PC-3 (cell line): ENCODE measurements around the gene CALR3. TPM values are rescaled to one million over a fixed set of nuclear protein-coding genes. Genes with fewer than 3 reads are reported as not detected.

Experiments
- ATAC-seq: fragments of 200-7000 bp; cut with Tn5 transposase; 2 replicates; pipeline ENCODE4 v1.9.1; 2020; ENCODE audit warnings: mild to moderate bottlenecking, moderate library complexity
- BruUV-seq: library from RNA; stranded (reverse); fragments of 400-500 nt; replicated peaks from 2 replicates; lab custom pipeline; 2021; lab: Mats Ljungman, UMichigan
- CTCF ChIA-PET: fragments of 300-600 bp; sonication (Branson Sonifier 250); formaldehyde crosslinking; loops from one replicate; lab custom pipeline; 2022; ENCODE audit warnings: antibody characterized with exemption; lab: Charles Lee
- POLR2A ChIA-PET: fragments of 300-600 bp; sonication (Branson Sonifier 250); formaldehyde crosslinking; loops from one replicate; lab custom pipeline; 2022; ENCODE audit warnings: antibody characterized with exemption; ENCODE audit not compliant: unreplicated experiment; lab: Charles Lee
- DNase-seq: peaks from one replicate; pipeline ENCODE4 v3.0.0-alpha.2; 2015
- H2AFZ ChIP-seq: fragments of 300-600 bp; sonication (generic); 2 replicates; pipeline ENCODE4 v1.6.0; 2016; ENCODE audit warnings: antibody characterized with exemption, low read length
- H3F3A ChIP-seq: fragments of 300-600 bp; sonication (generic); one replicate; pipeline ENCODE4 v1.6.0; 2017; ENCODE audit warnings: antibody characterized with exemption, low read length, control low read depth, mild to moderate bottlenecking; ENCODE audit not compliant: unreplicated experiment
- H3K27ac ChIP-seq: fragments of 300-600 bp; sonication (generic); 2 replicates; pipeline ENCODE4 v1.5.1; 2016; ENCODE audit warnings: mild to moderate bottlenecking, low read length
- H3K27me3 ChIP-seq: fragments of 300-600 bp; sonication (generic); 2 replicates; pipeline ENCODE4 v1.6.1; 2016; ENCODE audit warnings: low read length, mixed read lengths
- H3K36me3 ChIP-seq: fragments of 300-600 bp; sonication (generic); 2 replicates; pipeline ENCODE4 v1.6.1; 2016; ENCODE audit warnings: low read depth, mixed run types, low read length, mixed read lengths
- H3K4me1 ChIP-seq: fragments of 300-600 bp; sonication (generic); 2 replicates; pipeline ENCODE4 v1.5.1; 2016; ENCODE audit warnings: low read length; ENCODE audit not compliant: insufficient read depth
- H3K4me2 ChIP-seq: fragments of 300-600 bp; sonication (generic); 2 replicates; pipeline ENCODE4 v1.6.0; 2016; ENCODE audit warnings: low read length
- H3K4me3 ChIP-seq: fragments of 300-600 bp; sonication (generic); 2 replicates; pipeline ENCODE4 v1.5.1; 2016; ENCODE audit warnings: mild to moderate bottlenecking, low read length, mixed read lengths
- H3K79me2 ChIP-seq: fragments of 300-600 bp; sonication (generic); 2 replicates; pipeline ENCODE4 v1.6.1; 2017; ENCODE audit warnings: low read length, mixed read lengths
- H3K9ac ChIP-seq: fragments of 300-600 bp; sonication (generic); 2 replicates; pipeline ENCODE4 v1.6.0; 2016; ENCODE audit warnings: mild to moderate bottlenecking, low read length
- H3K9me2 ChIP-seq: fragments of 300-600 bp; sonication (generic); replicated peaks from 2 replicates; pipeline ENCODE4 v1.6.1; 2016; ENCODE audit warnings: mixed run types, low read length, mixed read lengths
- H3K9me3 ChIP-seq: fragments of 300-600 bp; sonication (generic); 2 replicates; pipeline ENCODE4 v1.6.1; 2016; ENCODE audit warnings: low read length, mixed read lengths
- H4K20me1 ChIP-seq: fragments of 300-600 bp; sonication (generic); 2 replicates; pipeline ENCODE4 v1.6.1; 2016; ENCODE audit warnings: low read length, mixed read lengths
- CTCF ChIP-seq: fragments of 300-600 bp; sonication (generic); conservative IDR thresholded peaks from 2 replicates; pipeline ENCODE4 v1.5.1; 2017; ENCODE audit warnings: antibody characterized with exemption, low read depth, mild to moderate bottlenecking, low read length
- EZH2 ChIP-seq: fragments of 300-600 bp; sonication (generic); IDR thresholded peaks from one replicate; pipeline ENCODE4 v1.6.1; 2017; ENCODE audit warnings: antibody characterized with exemption, mild to moderate bottlenecking, low read length; ENCODE audit not compliant: unreplicated experiment
- EZH2phosphoT487 ChIP-seq: fragments of 300-600 bp; sonication (generic); IDR thresholded peaks from 2 replicates; pipeline ENCODE4 v1.6.1; 2018; ENCODE audit warnings: mild to moderate bottlenecking, antibody characterized with exemption, low read length, borderline replicate concordance
- intact Hi-C: fragments of 100-400 bp; cut with micrococcal nuclease; formaldehyde crosslinking; loops from 2 replicates; pipeline ENCODE4 v1.9.0; 2023
- total RNA-seq: library from RNA; depleted of rRNA; stranded (reverse); fragments of >200 nt; gene quantifications from 2 replicates; pipeline ENCODE4 v1.2.3, GENCODE V29; 2014

The CALR3 gene
- total RNA-seq, 1 experiment from 2014 or later, result 0.47 TPM

GRCh38 chr19:16436780-16437332 is 59.1 kb downstream of the CALR3 start:
- Histone ChIP-seq H3K9me2 (no peaks in the 10 kb centered on the region), H3F3A (no peaks in the 10 kb centered on the region), H3K36me3 (peaks cover 25% of the 10 kb centered on the region), H3K4me3 (no peak overlapping the region), H3K9ac (no peak overlapping the region), H2AFZ (no peak overlapping the region), H3K4me2 (no peak overlapping the region), H3K9me3 (no peaks in the 10 kb centered on the region), H3K27me3 (no peaks in the 10 kb centered on the region), H3K79me2 (no peaks in the 10 kb centered on the region), H4K20me1 (no peaks in the 10 kb centered on the region), H3K4me1 (no peaks in the 10 kb centered on the region), H3K27ac (no peak overlapping the region)
- no TSS peak for BruUV-seq
- DNase-seq, result no peak
- POLR2A ChIA-PET, result no interaction called here
- TF ChIP-seq CTCF (no peak), EZH2phosphoT487 (no peak), EZH2 (no peak)
- intact Hi-C loops, result no loop called here
- CTCF ChIA-PET, result no interaction called here
- ATAC-seq, result no peak

- DNase-seq (no peak), ATAC-seq (no peak)
- Histone ChIP-seq H3K79me2 (no peaks in the 10 kb centered on the region), H3K4me1 (no peaks in the 10 kb centered on the region), H3K9me3 (no peaks in the 10 kb centered on the region), H3F3A (no peaks in the 10 kb centered on the region), H3K9me2 (no peaks in the 10 kb centered on the region), H3K4me2 (no peak overlapping the region), H3K27ac (no peak overlapping the region), H2AFZ (no peak overlapping the region), H3K9ac (no peak overlapping the region), H3K27me3 (no peaks in the 10 kb centered on the region), H4K20me1 (no peaks in the 10 kb centered on the region), H3K36me3 (peaks cover 30% of the 10 kb centered on the region), H3K4me3 (no peak overlapping the region)
- no peak for TF ChIP-seq EZH2phosphoT487
- ChIA-PET POLR2A (no interaction called here), CTCF (no interaction called here)
- BruUV-seq, result no TSS peak
- intact Hi-C loops, result no loop called here
Observed at GRCh38 chr19:16435999-16436650, 59.8 kb downstream of the CALR3 start.

GRCh38 chr19:16435238-16435917 is 60.6 kb downstream of the CALR3 start:
- DNase-seq, result no peak
- H3K4me1 ChIP-seq, result no peaks in the 10 kb centered on the region
- H3K36me3 ChIP-seq, result peaks cover 30% of the 10 kb centered on the region
- TF ChIP-seq CTCF (no peak), EZH2 (no peak), EZH2phosphoT487 (no peak)
- POLR2A ChIA-PET, result no interaction called here
- H3K9me2 ChIP-seq, result no peaks in the 10 kb centered on the region
- no peaks in the 10 kb centered on the region for H3K79me2 ChIP-seq
- H4K20me1 ChIP-seq, result no peaks in the 10 kb centered on the region
- CTCF ChIA-PET, result no interaction called here
- H3K27ac ChIP-seq, result no peak overlapping the region
- H3F3A ChIP-seq, result no peaks in the 10 kb centered on the region
- H3K9me3 ChIP-seq, result no peaks in the 10 kb centered on the region
- BruUV-seq, result no TSS peak
- H3K4me2 ChIP-seq, result no peak overlapping the region
- H3K27me3 ChIP-seq, result no peaks in the 10 kb centered on the region
- H3K9ac ChIP-seq, result no peak overlapping the region
- no peak overlapping the region for H3K4me3 ChIP-seq
- intact Hi-C loops, result no loop called here
- H2AFZ ChIP-seq, result no peak overlapping the region
- ATAC-seq, result no peak
